GM19193 (cell line): ENCODE results near the gene ALS2CL.

ENCODE experiments used
- POLR2A ChIP-seq: IDR thresholded peaks from 4 replicates; pipeline ENCODE4 v1.6.1; 2011; ENCODE audit not compliant: insufficient read depth, insufficient read length; ENCODE audit errors: extremely low read depth

The ALS2CL gene

GRCh38 chr3:46624533-46624932 lies 68.9 kb downstream of the ALS2CL start:
- TF ChIP-seq POLR2A = no peak

GRCh38 chr3:46619845-46620778 lies 73.4 kb downstream of the ALS2CL start:
- TF ChIP-seq POLR2A = no peak
